HepG2 (cell line): ENCODE results near the gene NAIF1. TPM values are rescaled to one million over a fixed set of nuclear protein-coding genes. Genes with fewer than 3 reads are reported as not detected.

Source experiments
- ATM ChIP-seq: fragments of 450-650 bp; IDR thresholded peaks from 2 replicates; pipeline ENCODE4 v1.7.1; 2017; ENCODE audit warnings: mild to moderate bottlenecking, borderline replicate concordance
- CHD2 ChIP-seq: IDR thresholded peaks from 2 replicates; pipeline ENCODE4 v1.6.1; 2011; ENCODE audit warnings: low read depth, low read length, improper control_type of control experiment
- FOXA1 ChIP-seq, 2 experiments: fragments of 450-650 bp in 1 of 2; sonication (generic) in 1 of 2; formaldehyde crosslinking in 1 of 2; IDR thresholded peaks; 2 replicates each; pipeline versions ENCODE4 v1.4.0 to v1.6.1; 2016 to 2020; ENCODE audit warnings: missing genetic modification reagents in 1 of 2
- FOXJ3 ChIP-seq: sonication (generic); formaldehyde crosslinking; IDR thresholded peaks from 2 replicates; pipeline ENCODE4 v1.4.0; 2020; ENCODE audit warnings: missing genetic modification reagents, mild to moderate bottlenecking, borderline replicate concordance
- KAT7 ChIP-seq: IDR thresholded peaks from 2 replicates; pipeline ENCODE4 v1.6.1; 2018; ENCODE audit warnings: borderline replicate concordance, missing compliant biosample characterization
- NKX3-1 ChIP-seq: sonication (generic); formaldehyde crosslinking; IDR thresholded peaks from 2 replicates; pipeline ENCODE4 v1.5.0; 2020; ENCODE audit warnings: missing genetic modification reagents
- NR1H2 ChIP-seq: sonication (generic); formaldehyde crosslinking; IDR thresholded peaks from 2 replicates; pipeline ENCODE4 v1.8.1; 2022; ENCODE audit warnings: low read depth, missing genetic modification reagents, borderline replicate concordance
- THAP11 ChIP-seq: IDR thresholded peaks from 2 replicates; pipeline ENCODE4 v1.6.1; 2016; ENCODE audit warnings: missing biosample characterization, missing genetic modification reagents
- ZBTB7A ChIP-seq: sonication (generic); formaldehyde crosslinking; IDR thresholded peaks from 2 replicates; pipeline ENCODE4 v1.8.0; 2022; ENCODE audit warnings: mild to moderate bottlenecking, missing genetic modification reagents
- ZBTB8A ChIP-seq: sonication (generic); formaldehyde crosslinking; IDR thresholded peaks from 2 replicates; pipeline ENCODE4 v1.4.0; 2020; ENCODE audit warnings: mild to moderate bottlenecking, low read depth, missing genetic modification reagents, borderline replicate concordance
- ZNF205 ChIP-seq: IDR thresholded peaks from 2 replicates; pipeline ENCODE4 v1.6.1; 2018; ENCODE audit warnings: missing biosample characterization, missing genetic modification reagents
- ZNF224 ChIP-seq: sonication (generic); formaldehyde crosslinking; IDR thresholded peaks from 2 replicates; pipeline ENCODE4 v1.5.0; 2020; ENCODE audit warnings: mild to moderate bottlenecking, missing genetic modification reagents
- ZNF24 ChIP-seq: fragments of 450-650 bp; IDR thresholded peaks from 2 replicates; pipeline ENCODE4 v1.6.1; 2017; ENCODE audit warnings: antibody characterized with exemption, mild to moderate bottlenecking
- ZNF335 ChIP-seq: sonication (generic); formaldehyde crosslinking; IDR thresholded peaks from 2 replicates; pipeline ENCODE4 v1.4.0; 2020; ENCODE audit warnings: missing genetic modification reagents
- ZNF563 ChIP-seq: sonication (generic); formaldehyde crosslinking; IDR thresholded peaks from 2 replicates; pipeline ENCODE4 v1.8.0; 2022; ENCODE audit warnings: mild to moderate bottlenecking, moderate library complexity, missing genetic modification reagents
- ZNF569 ChIP-seq: sonication (generic); formaldehyde crosslinking; IDR thresholded peaks from 2 replicates; pipeline ENCODE4 v1.5.0; 2020; ENCODE audit warnings: mild to moderate bottlenecking, missing genetic modification reagents, moderate library complexity, borderline replicate concordance
- ZNF615 ChIP-seq: sonication (generic); formaldehyde crosslinking; IDR thresholded peaks from 2 replicates; pipeline ENCODE4 v1.5.0; 2020; ENCODE audit warnings: mild to moderate bottlenecking, missing genetic modification reagents, borderline replicate concordance
- ZNF850 ChIP-seq: sonication (generic); formaldehyde crosslinking; conservative IDR thresholded peaks from 2 replicates; pipeline ENCODE4 v1.9.0; 2021; ENCODE audit warnings: mild to moderate bottlenecking, missing genetic modification reagents
- ZSCAN29 ChIP-seq: sonication (generic); formaldehyde crosslinking; conservative IDR thresholded peaks from 2 replicates; pipeline ENCODE4 v1.4.0; 2020; ENCODE audit warnings: mild to moderate bottlenecking, missing genetic modification reagents
- polyA plus RNA-seq, 8 experiments: library from polyadenylated mRNA; depleted of rRNA in 3 of 8; stranded (reverse) in 7 of 8; unstranded in 1 of 8; fragments of >200 nt; fragmentation: Illumina TruSeq in 4 of 8; extraction: Trizol in 4 of 8; gene quantifications; 2 replicates each; pipeline versions ENCODE4 v1.2.1 to v1.2.3, GENCODE V29; 2011 to 2016; ENCODE audit warnings: low read depth in 4 of 8, missing spikeins in 1 of 8, mixed read lengths in 1 of 8; ENCODE audit not compliant: insufficient read depth in 1 of 8
- total RNA-seq, 5 experiments: library from RNA; depleted of rRNA; stranded (reverse); fragments of >200 nt; fragmentation: Illumina TruSeq; extraction: Trizol; gene quantifications; 2 replicates each; pipeline ENCODE4 v1.2.3, GENCODE V29; 2016; ENCODE audit warnings: low read depth in 1 of 5
- TF ChIP-seq, protein P1 (sequence below): sonication (generic); formaldehyde crosslinking; IDR thresholded peaks from 2 replicates; pipeline ENCODE4 v1.4.0; 2020; ENCODE audit warnings: missing genetic modification reagents, borderline replicate concordance
- TF ChIP-seq, protein P2 (sequence below): sonication (generic); formaldehyde crosslinking; IDR thresholded peaks from 2 replicates; pipeline ENCODE4 v1.5.1; 2020; ENCODE audit warnings: missing genetic modification reagents, mild to moderate bottlenecking, borderline replicate concordance
- TF ChIP-seq, protein P3 (sequence below): IDR thresholded peaks from 2 replicates; pipeline ENCODE4 v1.6.1; 2016; ENCODE audit warnings: missing biosample characterization, missing genetic modification reagents, low read depth
- TF ChIP-seq, protein P4 (sequence below): sonication (generic); formaldehyde crosslinking; IDR thresholded peaks from 2 replicates; pipeline ENCODE4 v1.4.0; 2020; ENCODE audit warnings: mild to moderate bottlenecking, missing genetic modification reagents

The NAIF1 gene
- total and polyA plus RNA-seq, 2 of the 13 experiments (the other 11 are each of a cell fraction or from before 2014, with no cell fraction given), result 6.0 to 6.9 TPM

DNA sequence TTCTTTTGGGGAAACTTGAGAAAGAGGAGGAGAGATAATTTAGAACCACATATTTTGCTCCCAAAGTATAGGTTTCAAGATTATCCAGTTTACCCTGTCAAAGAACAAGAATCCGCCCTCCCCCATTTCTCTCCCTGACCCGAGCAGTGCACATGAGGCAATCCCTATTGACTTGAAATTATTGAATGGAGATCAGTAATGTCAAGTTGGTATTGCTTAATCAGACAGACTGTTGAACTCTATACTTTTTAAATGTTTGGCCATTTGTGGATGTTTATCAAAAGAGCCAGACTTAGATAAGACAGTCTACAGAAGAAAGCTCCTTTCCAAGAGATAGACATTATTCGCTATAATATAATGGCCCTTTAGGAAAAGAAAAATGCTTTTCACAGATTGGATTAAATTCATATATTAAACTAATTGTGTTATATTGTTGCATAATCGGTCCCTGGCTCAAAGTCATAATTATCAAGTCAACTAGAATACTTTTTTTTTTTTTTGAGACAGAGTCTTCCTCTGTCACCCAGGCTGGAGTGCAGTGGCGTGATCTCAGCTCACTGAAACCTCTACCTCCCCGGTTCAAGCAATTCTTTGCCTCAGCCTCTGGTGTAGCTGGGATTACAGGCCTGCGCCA, 6.2 kb upstream of the NAIF1 start (continued):
- TF ChIP-seq ZNF569 (CRISPR knock-in tag) (no peak), ZNF24 (no peak), ZNF335 (CRISPR knock-in tag) (no peak), ZBTB7A (CRISPR knock-in tag) (no peak), ZNF563 (CRISPR knock-in tag) (no peak), KAT7 (CRISPR knock-in tag) (no peak), NR1H2 (CRISPR knock-in tag) (no peak), NKX3-1 (CRISPR knock-in tag) (no peak), FOXJ3 (CRISPR knock-in tag) (peak; percentile 83; the same call in 1 of the 2 replicates), ZNF224 (no peak), ZNF205 (CRISPR knock-in tag) (no peak), ZNF850 (CRISPR knock-in tag) (no peak), ZNF615 (CRISPR knock-in tag) (no peak), ZSCAN29 (CRISPR knock-in tag) (no peak), CHD2 (no peak), ATM (no peak), FOXA1 (IDR thresholded peaks at IDR 0.05) (no peak), FOXA1 (CRISPR knock-in tag; IDR thresholded peaks at IDR 0.05) (peak; percentile 88), THAP11 (CRISPR knock-in tag) (peak; percentile 64; the same call in 1 of the 2 replicates), ZBTB8A (CRISPR knock-in tag) (no peak)
- TF ChIP-seq, protein P1, sequence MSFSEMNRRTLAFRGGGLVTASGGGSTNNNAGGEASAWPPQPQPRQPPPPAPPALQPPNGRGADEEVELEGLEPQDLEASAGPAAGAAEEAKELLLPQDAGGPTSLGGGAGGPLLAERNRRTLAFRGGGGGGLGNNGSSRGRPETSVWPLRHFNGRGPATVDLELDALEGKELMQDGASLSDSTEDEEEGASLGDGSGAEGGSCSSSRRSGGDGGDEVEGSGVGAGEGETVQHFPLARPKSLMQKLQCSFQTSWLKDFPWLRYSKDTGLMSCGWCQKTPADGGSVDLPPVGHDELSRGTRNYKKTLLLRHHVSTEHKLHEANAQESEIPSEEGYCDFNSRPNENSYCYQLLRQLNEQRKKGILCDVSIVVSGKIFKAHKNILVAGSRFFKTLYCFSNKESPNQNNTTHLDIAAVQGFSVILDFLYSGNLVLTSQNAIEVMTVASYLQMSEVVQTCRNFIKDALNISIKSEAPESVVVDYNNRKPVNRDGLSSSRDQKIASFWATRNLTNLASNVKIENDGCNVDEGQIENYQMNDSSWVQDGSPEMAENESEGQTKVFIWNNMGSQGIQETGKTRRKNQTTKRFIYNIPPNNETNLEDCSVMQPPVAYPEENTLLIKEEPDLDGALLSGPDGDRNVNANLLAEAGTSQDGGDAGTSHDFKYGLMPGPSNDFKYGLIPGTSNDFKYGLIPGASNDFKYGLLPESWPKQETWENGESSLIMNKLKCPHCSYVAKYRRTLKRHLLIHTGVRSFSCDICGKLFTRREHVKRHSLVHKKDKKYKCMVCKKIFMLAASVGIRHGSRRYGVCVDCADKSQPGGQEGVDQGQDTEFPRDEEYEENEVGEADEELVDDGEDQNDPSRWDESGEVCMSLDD, result no peak
- TF ChIP-seq, protein P2, sequence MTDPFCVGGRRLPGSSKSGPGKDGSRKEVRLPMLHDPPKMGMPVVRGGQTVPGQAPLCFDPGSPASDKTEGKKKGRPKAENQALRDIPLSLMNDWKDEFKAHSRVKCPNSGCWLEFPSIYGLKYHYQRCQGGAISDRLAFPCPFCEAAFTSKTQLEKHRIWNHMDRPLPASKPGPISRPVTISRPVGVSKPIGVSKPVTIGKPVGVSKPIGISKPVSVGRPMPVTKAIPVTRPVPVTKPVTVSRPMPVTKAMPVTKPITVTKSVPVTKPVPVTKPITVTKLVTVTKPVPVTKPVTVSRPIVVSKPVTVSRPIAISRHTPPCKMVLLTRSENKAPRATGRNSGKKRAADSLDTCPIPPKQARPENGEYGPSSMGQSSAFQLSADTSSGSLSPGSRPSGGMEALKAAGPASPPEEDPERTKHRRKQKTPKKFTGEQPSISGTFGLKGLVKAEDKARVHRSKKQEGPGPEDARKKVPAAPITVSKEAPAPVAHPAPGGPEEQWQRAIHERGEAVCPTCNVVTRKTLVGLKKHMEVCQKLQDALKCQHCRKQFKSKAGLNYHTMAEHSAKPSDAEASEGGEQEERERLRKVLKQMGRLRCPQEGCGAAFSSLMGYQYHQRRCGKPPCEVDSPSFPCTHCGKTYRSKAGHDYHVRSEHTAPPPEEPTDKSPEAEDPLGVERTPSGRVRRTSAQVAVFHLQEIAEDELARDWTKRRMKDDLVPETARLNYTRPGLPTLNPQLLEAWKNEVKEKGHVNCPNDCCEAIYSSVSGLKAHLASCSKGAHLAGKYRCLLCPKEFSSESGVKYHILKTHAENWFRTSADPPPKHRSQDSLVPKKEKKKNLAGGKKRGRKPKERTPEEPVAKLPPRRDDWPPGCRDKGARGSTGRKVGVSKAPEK, result no peak
- TF ChIP-seq, protein P3, sequence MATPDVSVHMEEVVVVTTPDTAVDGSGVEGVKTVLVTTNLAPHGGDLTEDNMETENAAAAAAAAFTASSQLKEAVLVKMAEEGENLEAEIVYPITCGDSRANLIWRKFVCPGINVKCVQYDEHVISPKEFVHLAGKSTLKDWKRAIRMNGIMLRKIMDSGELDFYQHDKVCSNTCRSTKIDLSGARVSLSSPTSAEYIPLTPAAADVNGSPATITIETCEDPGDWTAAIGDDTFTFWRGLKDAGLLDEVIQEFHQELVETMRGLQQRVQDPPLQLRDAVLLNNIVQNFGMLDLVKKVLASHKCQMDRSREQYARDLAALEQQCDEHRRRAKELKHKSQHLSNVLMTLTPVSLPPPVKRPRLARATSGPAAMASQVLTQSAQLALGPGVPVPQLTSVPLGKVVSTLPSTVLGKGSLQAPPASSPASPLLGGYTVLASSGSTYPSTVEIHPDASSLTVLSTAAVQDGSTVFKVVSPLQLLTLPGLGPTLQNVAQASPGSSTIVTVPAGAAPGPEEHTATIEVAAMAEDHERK (CRISPR knock-in tag), result no peak
- TF ChIP-seq, protein P4, sequence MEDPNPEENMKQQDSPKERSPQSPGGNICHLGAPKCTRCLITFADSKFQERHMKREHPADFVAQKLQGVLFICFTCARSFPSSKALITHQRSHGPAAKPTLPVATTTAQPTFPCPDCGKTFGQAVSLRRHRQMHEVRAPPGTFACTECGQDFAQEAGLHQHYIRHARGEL (CRISPR knock-in tag), result no peak
